RWPE2 (cell line): Measurements from ENCODE around the gene CENPX.

ENCODE experiments used
- ATAC-seq: fragments of 200-7000 bp; cut with Tn5 transposase; 3 replicates; pipeline ENCODE4 v1.9.1; 2021; ENCODE audit warnings: low read depth
- DNase-seq: peaks from one replicate; pipeline ENCODE4 v3.0.0-alpha.2; 2020; ENCODE audit warnings: low spot score
- H3K27ac ChIP-seq: fragments of 450-650 bp; 2 replicates; pipeline ENCODE4 v1.5.1; 2017; ENCODE audit warnings: mild to moderate bottlenecking; ENCODE audit not compliant: poor library complexity, severe bottlenecking
- H3K27me3 ChIP-seq: fragments of 250-450 bp; sonication (Bioruptor Pico); 2 replicates; pipeline ENCODE4 v1.5.1; 2021; ENCODE audit warnings: mild to moderate bottlenecking, moderate library complexity; ENCODE audit not compliant: insufficient read depth, poor library complexity, severe bottlenecking
- H3K36me3 ChIP-seq: fragments of 250-450 bp; sonication (Bioruptor Pico); 2 replicates; pipeline ENCODE4 v1.5.1; 2020; ENCODE audit warnings: low read depth, mild to moderate bottlenecking, moderate library complexity
- H3K4me1 ChIP-seq: fragments of 250-450 bp; sonication (Bioruptor Pico); 2 replicates; pipeline ENCODE4 v1.5.1; 2021; ENCODE audit warnings: mild to moderate bottlenecking, moderate library complexity; ENCODE audit not compliant: insufficient read depth, poor library complexity, severe bottlenecking
- H3K4me3 ChIP-seq: fragments of 250-450 bp; sonication (Bioruptor Pico); 2 replicates; pipeline ENCODE4 v1.5.1; 2021; ENCODE audit warnings: mild to moderate bottlenecking, moderate library complexity; ENCODE audit not compliant: severe bottlenecking
- H3K9me3 ChIP-seq: fragments of 250-450 bp; sonication (Bioruptor Pico); 2 replicates; pipeline ENCODE4 v1.5.1; 2021; ENCODE audit warnings: mild to moderate bottlenecking, moderate library complexity; ENCODE audit not compliant: severe bottlenecking
- TF ChIP-seq, protein P1 (sequence below): fragments of 450-650 bp; IDR thresholded peaks from one replicate; pipeline ENCODE4 v1.5.1; 2017; ENCODE audit warnings: mild to moderate bottlenecking, moderate library complexity; ENCODE audit not compliant: poor library complexity, severe bottlenecking

Gene CENPX

GRCh38 chr17:81998691-81999438 lies 23.8 kb downstream of the CENPX start:
- Histone ChIP-seq H3K27me3 (no peaks in the 10 kb centered on the region), H3K4me3 (no peak overlapping the region), H3K4me1 (peaks cover 9% of the 10 kb centered on the region), H3K9me3 (no peaks in the 10 kb centered on the region), H3K27ac (no peak overlapping the region), H3K36me3 (peaks cover 7% of the 10 kb centered on the region; the same call in 1 of the 2 replicates)
- TF ChIP-seq, protein P1, sequence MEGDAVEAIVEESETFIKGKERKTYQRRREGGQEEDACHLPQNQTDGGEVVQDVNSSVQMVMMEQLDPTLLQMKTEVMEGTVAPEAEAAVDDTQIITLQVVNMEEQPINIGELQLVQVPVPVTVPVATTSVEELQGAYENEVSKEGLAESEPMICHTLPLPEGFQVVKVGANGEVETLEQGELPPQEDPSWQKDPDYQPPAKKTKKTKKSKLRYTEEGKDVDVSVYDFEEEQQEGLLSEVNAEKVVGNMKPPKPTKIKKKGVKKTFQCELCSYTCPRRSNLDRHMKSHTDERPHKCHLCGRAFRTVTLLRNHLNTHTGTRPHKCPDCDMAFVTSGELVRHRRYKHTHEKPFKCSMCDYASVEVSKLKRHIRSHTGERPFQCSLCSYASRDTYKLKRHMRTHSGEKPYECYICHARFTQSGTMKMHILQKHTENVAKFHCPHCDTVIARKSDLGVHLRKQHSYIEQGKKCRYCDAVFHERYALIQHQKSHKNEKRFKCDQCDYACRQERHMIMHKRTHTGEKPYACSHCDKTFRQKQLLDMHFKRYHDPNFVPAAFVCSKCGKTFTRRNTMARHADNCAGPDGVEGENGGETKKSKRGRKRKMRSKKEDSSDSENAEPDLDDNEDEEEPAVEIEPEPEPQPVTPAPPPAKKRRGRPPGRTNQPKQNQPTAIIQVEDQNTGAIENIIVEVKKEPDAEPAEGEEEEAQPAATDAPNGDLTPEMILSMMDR: no peak
- ATAC-seq: no peak
- DNase-seq: no peak

- TF ChIP-seq, protein P1: no peak
- Histone ChIP-seq H3K9me3 (no peaks in the 10 kb centered on the region), H3K4me3 (no peak overlapping the region), H3K27ac (no peak overlapping the region), H3K4me1 (peaks cover 4% of the 10 kb centered on the region), H3K36me3 (peaks cover 7% of the 10 kb centered on the region; the same call in 1 of the 2 replicates), H3K27me3 (no peaks in the 10 kb centered on the region)
- ATAC-seq (no peak), DNase-seq (no peak)
These were observed 24.5 kb downstream of the CENPX start for GRCh38 chr17:81998212-81998611.

- Histone ChIP-seq H3K36me3 (peaks cover 7% of the 10 kb centered on the region; the same call in 1 of the 2 replicates), H3K27me3 (no peaks in the 10 kb centered on the region), H3K4me3 (no peak overlapping the region), H3K27ac (no peak overlapping the region), H3K9me3 (no peaks in the 10 kb centered on the region), H3K4me1 (peaks cover 4% of the 10 kb centered on the region)
- no peak for ATAC-seq
- TF ChIP-seq, protein P1: no peak
- DNase-seq: no peak
These were observed 25.8 kb downstream of the CENPX start for GRCh38 chr17:81996757-81997441.

DNA sequence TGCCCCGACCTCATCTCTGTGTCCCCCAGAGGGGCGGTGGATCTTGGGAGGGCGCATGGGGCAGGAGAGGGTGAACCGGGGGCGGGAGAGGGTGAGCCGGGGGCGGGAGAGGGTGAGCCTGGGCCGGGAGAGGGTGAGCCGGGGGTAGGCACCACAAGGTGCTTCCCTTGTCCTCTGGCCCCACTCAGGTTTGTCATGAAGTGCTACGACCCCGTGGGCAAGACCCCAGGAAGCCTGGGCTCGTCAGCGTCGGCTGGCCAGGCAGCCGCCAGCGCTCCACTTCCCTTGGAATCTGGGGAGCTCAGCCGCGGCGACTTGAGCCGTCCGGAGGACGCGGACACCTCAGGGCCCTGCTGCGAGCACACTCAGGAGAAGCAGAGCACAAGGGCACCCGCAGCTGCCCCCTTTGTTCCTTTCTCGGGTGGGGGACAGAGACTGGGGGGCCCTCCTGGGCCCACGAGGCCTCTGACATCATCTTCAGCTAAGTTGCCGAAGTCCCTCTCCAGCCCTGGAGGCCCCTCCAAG lies 26.4 kb downstream of the CENPX start:
- Histone ChIP-seq H3K9me3 (no peaks in the 10 kb centered on the region), H3K27me3 (no peaks in the 10 kb centered on the region), H3K27ac (no peak overlapping the region), H3K4me1 (peaks cover 4% of the 10 kb centered on the region), H3K36me3 (peaks cover 7% of the 10 kb centered on the region; the same call in 1 of the 2 replicates), H3K4me3 (no peak overlapping the region)
- TF ChIP-seq, protein P1: no peak
- DNase-seq (no peak), ATAC-seq (no peak)
